Endothelial cell of umbilical vein (primary cell): ENCODE data around the gene KLK14. TPM values are rescaled to one million over a fixed set of nuclear protein-coding genes. Genes with fewer than 3 reads are reported as not detected.

ENCODE experiments used
- BruUV-seq: library from RNA; stranded (reverse); fragments of 400-500 nt; replicated peaks from 2 replicates; lab custom pipeline; 2021; lab: Mats Ljungman, UMichigan
- CTCF ChIA-PET: fragments of 300-600, 350-600 bp; sonication (Branson Sonifier 250); formaldehyde crosslinking; loops from one replicate; lab custom pipeline; 2021; ENCODE audit warnings: antibody characterized with exemption, inconsistent platforms; lab: Charles Lee
- POLR2A ChIA-PET: fragments of 300-600, 350-600 bp; sonication (Branson Sonifier 250); formaldehyde crosslinking; loops from one replicate; lab custom pipeline; 2021; ENCODE audit warnings: antibody characterized with exemption, inconsistent platforms; lab: Charles Lee
- DNase-seq: peaks from one replicate; pipeline ENCODE4 v3.0.0-alpha.2; 2011; ENCODE audit warnings: low read depth, low spot score
- FAIRE-seq: peaks from 2 replicates; lab custom pipeline; 2011; peaks lifted over from hg19 to GRCh38; lab: Jason Lieb, UNC
- H2AFZ ChIP-seq: 2 replicates; pipeline ENCODE4 v1.6.0; 2012; ENCODE audit warnings: low read depth, low read length, control low read depth, inconsistent platforms
- H3K27ac ChIP-seq: 2 replicates; pipeline ENCODE4 v1.5.1; 2011; ENCODE audit warnings: low read depth, mild to moderate bottlenecking, control low read depth, low read length, moderate library complexity; ENCODE audit not compliant: insufficient read depth
- H3K27me3 ChIP-seq, 2 experiments: 2 replicates each; pipeline versions ENCODE4 v1.6.0 to v1.6.1; 2011; ENCODE audit warnings: low read length in 2 of 2, mixed read lengths in 1 of 2; ENCODE audit not compliant: control insufficient read depth in 2 of 2, insufficient read depth in 2 of 2
- H3K36me3 ChIP-seq, 2 experiments: 2 replicates in 1 of 2; 3 replicates in 1 of 2; pipeline ENCODE4 v1.5.1; 2011; ENCODE audit warnings: low read length in 2 of 2, mild to moderate bottlenecking in 1 of 2, moderate library complexity in 1 of 2; ENCODE audit not compliant: control insufficient read depth in 2 of 2, insufficient read depth in 2 of 2; ENCODE audit errors: extremely low read depth in 1 of 2
- H3K4me1 ChIP-seq: 3 replicates; pipeline ENCODE4 v1.5.1; 2011; ENCODE audit warnings: mild to moderate bottlenecking, low read length; ENCODE audit not compliant: control insufficient read depth, insufficient read depth; ENCODE audit errors: extremely low read depth
- H3K4me2 ChIP-seq: 2 replicates; pipeline ENCODE4 v1.6.1; 2011; ENCODE audit warnings: low read length, control low read depth, mixed read lengths; ENCODE audit not compliant: insufficient read depth
- H3K4me3 ChIP-seq, 3 experiments: fragments of 200-600 bp in 1 of 3; sonication (generic), shearing (Covaris generic) in 1 of 3; replicated peaks in 1 of 3; 2 replicates each; pipeline ENCODE4 v1.5.1; 2011 to 2016; ENCODE audit warnings: control low read depth in 3 of 3, low read length in 3 of 3, mild to moderate bottlenecking in 2 of 3, inconsistent platforms in 1 of 3, low read depth in 1 of 3, moderate library complexity in 1 of 3; ENCODE audit not compliant: insufficient read depth in 1 of 3
- H3K79me2 ChIP-seq: 2 replicates; pipeline ENCODE4 v1.6.0; 2012; ENCODE audit warnings: low read length, inconsistent platforms; ENCODE audit not compliant: control insufficient read depth, insufficient read depth
- H3K9ac ChIP-seq: replicated peaks from 2 replicates; pipeline ENCODE3; 2011; ENCODE audit warnings: low read length, control low read depth; ENCODE audit not compliant: insufficient read depth; ENCODE audit errors: extremely low read depth
- H3K9me1 ChIP-seq: replicated peaks from 3 replicates; pipeline ENCODE4 v1.6.0; 2011; ENCODE audit warnings: mild to moderate bottlenecking, low read length; ENCODE audit not compliant: control insufficient read depth, insufficient read depth; ENCODE audit errors: extremely low read depth
- H3K9me3 ChIP-seq: replicated peaks from 2 replicates; pipeline ENCODE4 v1.5.1; 2012; ENCODE audit warnings: low read length, inconsistent platforms; ENCODE audit not compliant: control insufficient read depth, insufficient read depth
- H4K20me1 ChIP-seq: replicated peaks from 2 replicates; pipeline ENCODE3; 2011; ENCODE audit warnings: mild to moderate bottlenecking, low read length; ENCODE audit not compliant: control insufficient read depth, insufficient read depth; ENCODE audit errors: extremely low read depth
- EZH2 ChIP-seq: IDR thresholded peaks from 2 replicates; pipeline ENCODE4 v1.6.1; 2012; ENCODE audit warnings: borderline replicate concordance, low read depth, mild to moderate bottlenecking, moderate library complexity, low read length, inconsistent platforms; ENCODE audit not compliant: severe bottlenecking
- FOS ChIP-seq: IDR thresholded peaks from 2 replicates; pipeline ENCODE4 v1.6.1; 2011; ENCODE audit warnings: mild to moderate bottlenecking, low read length, moderate library complexity, borderline replicate concordance; ENCODE audit not compliant: insufficient read depth
- GATA2 ChIP-seq: IDR thresholded peaks from 2 replicates; pipeline ENCODE4 v1.7.0; 2011; ENCODE audit warnings: low read depth, mild to moderate bottlenecking, moderate library complexity, mixed read lengths, low read length; ENCODE audit not compliant: insufficient read length, insufficient read depth
- JUN ChIP-seq: IDR thresholded peaks from 2 replicates; pipeline ENCODE4 v1.6.1; 2011; ENCODE audit warnings: borderline replicate concordance, low read depth; ENCODE audit not compliant: insufficient read length, insufficient read depth
- MYC ChIP-seq: IDR thresholded peaks from one replicate; pipeline ENCODE4 v1.6.1; 2011; ENCODE audit warnings: mild to moderate bottlenecking, low read depth, low read length
- POLR2A ChIP-seq: IDR thresholded peaks from 2 replicates; pipeline ENCODE4 v1.6.1; 2012; ENCODE audit warnings: low read depth, mild to moderate bottlenecking, control low read depth, low read length
- POLR2AphosphoS5 ChIP-seq: IDR thresholded peaks from 2 replicates; pipeline ENCODE4 v1.6.1; 2012; ENCODE audit warnings: low read depth, mild to moderate bottlenecking, control low read depth, low read length, moderate library complexity; ENCODE audit not compliant: insufficient read depth
- dilution Hi-C: fragments of 300-500 bp; cut with MboI; formaldehyde crosslinking; loops from one replicate; pipeline ENCODE4 v1.15.0; 2019; ENCODE audit warnings: low sequenced_read_pairs; ENCODE audit not compliant: extremely low pct_ligation_motif_present
- intact Hi-C: fragments of 100-400 bp; cut with micrococcal nuclease; formaldehyde crosslinking; loops from one replicate; pipeline ENCODE4 v1.10.0; 2022
- polyA plus RNA-seq, 4 experiments: library from polyadenylated mRNA; depleted of rRNA in 3 of 4; stranded (reverse) in 3 of 4; unstranded in 1 of 4; fragments of >200 nt; gene quantifications; 2 replicates each; pipeline versions ENCODE4 v1.2.1 to v1.2.3, GENCODE V29; 2011 to 2012; ENCODE audit warnings: missing spikeins in 1 of 4
- total RNA-seq: library from RNA; stranded (reverse); gene quantifications from 2 replicates; pipeline ENCODE4 v1.2.3, GENCODE V29; 2021
- TF ChIP-seq, protein P1 (sequence below): IDR thresholded peaks from 2 replicates; pipeline ENCODE4 v1.6.1; 2011; ENCODE audit not compliant: insufficient read depth, insufficient read length
- TF ChIP-seq, protein P2 (sequence below), 2 donors: IDR thresholded peaks; 1 replicate in 1 of 2; 2 replicates in 1 of 2; pipeline ENCODE4 v1.5.1; 2011; ENCODE audit warnings: low read length in 2 of 2, mild to moderate bottlenecking in 2 of 2, moderate library complexity in 2 of 2, control low read depth in 1 of 2, inconsistent platforms in 1 of 2, low read depth in 1 of 2; ENCODE audit not compliant: insufficient read depth in 1 of 2; ENCODE audit errors: extremely low read depth in 1 of 2

The KLK14 gene
- total and polyA plus RNA-seq, 2 donors (not counting 3 experiments of a cell fraction or from before 2014, with no cell fraction given): 0.12 TPM; not detected in 1

DNA sequence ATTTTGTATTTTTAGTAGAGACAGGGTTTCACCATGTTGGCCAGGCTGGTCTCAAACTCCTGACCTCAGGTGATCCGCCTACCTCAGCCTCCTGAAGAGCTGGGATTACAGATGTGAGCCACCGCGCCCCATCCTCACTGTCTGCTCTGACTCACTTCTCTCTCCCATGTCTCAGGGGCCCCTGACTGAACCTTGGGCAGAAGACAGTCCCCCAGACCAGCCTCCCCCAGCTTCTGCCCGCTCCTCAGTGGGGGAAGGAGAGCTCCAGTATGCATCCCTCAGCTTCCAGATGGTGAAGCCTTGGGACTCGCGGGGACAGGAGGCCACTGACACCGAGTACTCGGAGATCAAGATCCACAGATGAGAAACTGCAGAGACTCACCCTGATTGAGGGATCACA is 47.0 kb upstream of the KLK14 start:
- DNase-seq (no peak), FAIRE-seq (no peak)
- Histone ChIP-seq H3K27ac (no peak overlapping the region), H2AFZ (no peak overlapping the region), H3K4me3 (no peak overlapping the region), H3K79me2 (no peaks in the 10 kb centered on the region), H3K9me3 (no peaks in the 10 kb centered on the region), H3K36me3 (no peaks in the 10 kb centered on the region), H3K4me1 (peaks cover 8% of the 10 kb centered on the region), H3K9ac (no peak overlapping the region), H3K4me2 (no peak overlapping the region), H4K20me1 (no peaks in the 10 kb centered on the region), H3K9me1 (no peaks in the 10 kb centered on the region), H3K27me3 (peaks cover 0 to under 1% of the 10 kb centered on the region in 2 experiments)
- intact Hi-C loops (no loop called here), dilution Hi-C loops (no loop called here)
- BruUV-seq: no TSS peak
- ChIA-PET CTCF (no interaction called here), POLR2A (no interaction called here)
- TF ChIP-seq EZH2: no peak
- TF ChIP-seq POLR2A: no peak
- TF ChIP-seq JUN: no peak
- TF ChIP-seq MYC: no peak
- TF ChIP-seq GATA2: no peak
- TF ChIP-seq, protein P1, sequence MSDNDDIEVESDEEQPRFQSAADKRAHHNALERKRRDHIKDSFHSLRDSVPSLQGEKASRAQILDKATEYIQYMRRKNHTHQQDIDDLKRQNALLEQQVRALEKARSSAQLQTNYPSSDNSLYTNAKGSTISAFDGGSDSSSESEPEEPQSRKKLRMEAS: no peak
- no peak for TF ChIP-seq POLR2AphosphoS5
- TF ChIP-seq, protein P2, sequence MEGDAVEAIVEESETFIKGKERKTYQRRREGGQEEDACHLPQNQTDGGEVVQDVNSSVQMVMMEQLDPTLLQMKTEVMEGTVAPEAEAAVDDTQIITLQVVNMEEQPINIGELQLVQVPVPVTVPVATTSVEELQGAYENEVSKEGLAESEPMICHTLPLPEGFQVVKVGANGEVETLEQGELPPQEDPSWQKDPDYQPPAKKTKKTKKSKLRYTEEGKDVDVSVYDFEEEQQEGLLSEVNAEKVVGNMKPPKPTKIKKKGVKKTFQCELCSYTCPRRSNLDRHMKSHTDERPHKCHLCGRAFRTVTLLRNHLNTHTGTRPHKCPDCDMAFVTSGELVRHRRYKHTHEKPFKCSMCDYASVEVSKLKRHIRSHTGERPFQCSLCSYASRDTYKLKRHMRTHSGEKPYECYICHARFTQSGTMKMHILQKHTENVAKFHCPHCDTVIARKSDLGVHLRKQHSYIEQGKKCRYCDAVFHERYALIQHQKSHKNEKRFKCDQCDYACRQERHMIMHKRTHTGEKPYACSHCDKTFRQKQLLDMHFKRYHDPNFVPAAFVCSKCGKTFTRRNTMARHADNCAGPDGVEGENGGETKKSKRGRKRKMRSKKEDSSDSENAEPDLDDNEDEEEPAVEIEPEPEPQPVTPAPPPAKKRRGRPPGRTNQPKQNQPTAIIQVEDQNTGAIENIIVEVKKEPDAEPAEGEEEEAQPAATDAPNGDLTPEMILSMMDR (IDR thresholded peaks at IDR 0.05; ENCODE audit: extremely low read depth in 1 of 2, insufficient read depth in 1 of 2, low read depth in 1 of 2, low read length in 2 of 2): no peak
- no peak for TF ChIP-seq FOS
